B cell (primary cell): ENCODE measurements around the gene HLA-DMA. TPM values are rescaled to one million over a fixed set of nuclear protein-coding genes. Genes with fewer than 3 reads are reported as not detected.
"Not testable (repeated sequence)": the region's sequence is repeated elsewhere in the genome, so short reads cannot be mapped to it uniquely, and the experiment has no call there.

ENCODE experiments used
- ATAC-seq: fragments of 200-7000 bp; cut with Tn5 transposase; one replicate; pipeline ENCODE4 v1.10.0; 2021; ENCODE audit warnings: low read depth, mild to moderate bottlenecking, moderate number of reproducible peaks, moderate library complexity
- CTCF ChIA-PET: fragments of 350-600 bp; sonication (Branson Sonifier 250); formaldehyde crosslinking; loops from one replicate; lab custom pipeline; 2021; ENCODE audit warnings: antibody characterized with exemption, inconsistent platforms; lab: Charles Lee
- POLR2A ChIA-PET: fragments of 350-600 bp; sonication (Branson Sonifier 250); formaldehyde crosslinking; loops from one replicate; lab custom pipeline; 2021; ENCODE audit warnings: antibody characterized with exemption; lab: Charles Lee
- DNase-seq: peaks from one replicate; pipeline ENCODE4 v3.0.0; 2013
- H2AFZ ChIP-seq: 2 replicates; pipeline ENCODE4 v1.6.1; 2012; ENCODE audit warnings: mild to moderate bottlenecking, low read depth, low read length; ENCODE audit not compliant: insufficient read depth, poor library complexity, severe bottlenecking
- H3K27ac ChIP-seq, 2 donors: 1 replicate in 1 of 2; 2 replicates in 1 of 2; pipeline ENCODE4 v1.5.1; 2012 to 2013; ENCODE audit warnings: low read length in 2 of 2, mild to moderate bottlenecking in 2 of 2, moderate library complexity in 1 of 2
- H3K27me3 ChIP-seq, 4 experiments: fragments of 200-600 bp in 1 of 4; sonication (generic) in 1 of 4; replicated peaks in 1 of 4; 1 replicate in 2 of 4; 2 replicates in 2 of 4; pipeline versions ENCODE4 v1.6.1 to v1.7.0; 2013 to 2016; ENCODE audit warnings: low read length in 3 of 4, mild to moderate bottlenecking in 2 of 4, mixed read lengths in 1 of 4, moderate library complexity in 1 of 4; ENCODE audit not compliant: insufficient read depth in 4 of 4, control insufficient read depth in 3 of 4; ENCODE audit errors: control extremely low read depth in 1 of 4
- H3K36me3 ChIP-seq, 2 experiments: replicated peaks in 1 of 2; 1 replicate in 1 of 2; 2 replicates in 1 of 2; pipeline versions ENCODE4 v1.6.1 to v1.7.1; 2013; ENCODE audit warnings: low read length in 1 of 2; ENCODE audit not compliant: insufficient read depth in 2 of 2, control insufficient read depth in 1 of 2; ENCODE audit errors: control extremely low read depth in 1 of 2, extremely low read depth in 1 of 2
- H3K4me1 ChIP-seq, 2 donors: fragments of 200-600 bp in 1 of 2; sonication (generic) in 1 of 2; 1 replicate in 1 of 2; 2 replicates in 1 of 2; pipeline versions ENCODE4 v1.5.1 to v1.6.1; 2013 to 2017; ENCODE audit warnings: low read length in 2 of 2; ENCODE audit not compliant: control insufficient read depth in 2 of 2, insufficient read depth in 2 of 2
- H3K4me2 ChIP-seq: replicated peaks from 2 replicates; pipeline ENCODE3; 2012; ENCODE audit warnings: mild to moderate bottlenecking, low read depth, low read length; ENCODE audit not compliant: poor library complexity, severe bottlenecking
- H3K4me3 ChIP-seq, 5 experiments: fragments of 200-600 bp in 1 of 5; sonication (generic) in 1 of 5; 1 replicate in 3 of 5; 2 replicates in 2 of 5; pipeline versions ENCODE4 v1.5.1 to v1.7.0; 2011 to 2016; ENCODE audit warnings: low read length in 4 of 5, mild to moderate bottlenecking in 4 of 5, low read depth in 2 of 5, control low read depth in 1 of 5, moderate library complexity in 1 of 5; ENCODE audit not compliant: insufficient read depth in 1 of 5; ENCODE audit errors: control extremely low read depth in 1 of 5, extremely low read depth in 1 of 5
- H3K79me2 ChIP-seq: fragments of 200-600 bp; sonication (generic); one replicate; pipeline ENCODE4 v1.6.0; 2016; ENCODE audit warnings: low read length; ENCODE audit not compliant: control insufficient read depth, insufficient read depth
- H3K9ac ChIP-seq: fragments of 200-600 bp; sonication (generic); 2 replicates; pipeline ENCODE4 v1.6.1; 2017; ENCODE audit warnings: mild to moderate bottlenecking, low read length, moderate library complexity
- H3K9me3 ChIP-seq, 3 donors: one replicate each; pipeline versions ENCODE4 v1.6.1 to v1.7.1; 2013; ENCODE audit warnings: low read length in 2 of 3; ENCODE audit not compliant: control insufficient read depth in 2 of 3, insufficient read depth in 1 of 3; ENCODE audit errors: control extremely low read depth in 1 of 3
- H4K20me1 ChIP-seq: 2 replicates; pipeline ENCODE4 v1.6.0; 2012; ENCODE audit warnings: mild to moderate bottlenecking, low read length; ENCODE audit not compliant: insufficient read depth, control insufficient read depth, poor library complexity, severe bottlenecking
- H3K27ac Mint-ChIP-seq: one replicate; pipeline ENCODE4 v1.8.0; 2021; ENCODE audit warnings: mixed read lengths
- H3K27me3 Mint-ChIP-seq: one replicate; pipeline ENCODE4 v1.8.0; 2021; ENCODE audit warnings: mixed read lengths
- H3K4me1 Mint-ChIP-seq: one replicate; pipeline ENCODE4 v1.8.0; 2021; ENCODE audit warnings: mixed read lengths
- H3K4me3 Mint-ChIP-seq: one replicate; pipeline ENCODE4 v1.8.0; 2021; ENCODE audit warnings: mixed read lengths
- H3K9me3 Mint-ChIP-seq: one replicate; pipeline ENCODE4 v1.8.0; 2022; ENCODE audit warnings: mixed read lengths; ENCODE audit not compliant: insufficient read depth
- CTCF ChIP-seq: fragments of 200-600 bp; IDR thresholded peaks from one replicate; pipeline ENCODE4 v1.8.0; 2022; ENCODE audit warnings: antibody characterized with exemption, mild to moderate bottlenecking
- EZH2 ChIP-seq: IDR thresholded peaks from 2 replicates; pipeline ENCODE4 v1.6.1; 2012; ENCODE audit warnings: borderline replicate concordance, low read depth, mild to moderate bottlenecking, moderate library complexity, low read length; ENCODE audit not compliant: insufficient read depth, poor library complexity, severe bottlenecking
- WGBS: methylation state at CpG from one replicate; pipeline ENCODE4 v1.1.5; 2013; ENCODE audit warnings: missing lambda C conversion rate; ENCODE audit not compliant: insufficient coverage; 5-methylcytosine and 5-hydroxymethylcytosine counted together
- intact Hi-C: fragments of 100-400 bp; cut with micrococcal nuclease; formaldehyde crosslinking; loops from one replicate; pipeline ENCODE4 v1.10.0; 2022
- polyA plus RNA-seq: library from polyadenylated mRNA; depleted of rRNA; stranded (reverse); fragments of >200 nt; gene quantifications from 2 replicates; pipeline ENCODE4 v1.2.3, GENCODE V29; 2012
- total RNA-seq, 2 donors: library from RNA; stranded (reverse); fragments of 120-200 nt in 1 of 2; gene quantifications; 1 replicate in 1 of 2; 2 replicates in 1 of 2; pipeline versions ENCODE4 v1.2.3 to v1.2.4, GENCODE V29; 2013 to 2022

HLA-DMA gene
- total and polyA plus RNA-seq, 2 donors (not counting 1 experiment from before 2014, with no cell fraction given): 558 to 925 TPM

DNA sequence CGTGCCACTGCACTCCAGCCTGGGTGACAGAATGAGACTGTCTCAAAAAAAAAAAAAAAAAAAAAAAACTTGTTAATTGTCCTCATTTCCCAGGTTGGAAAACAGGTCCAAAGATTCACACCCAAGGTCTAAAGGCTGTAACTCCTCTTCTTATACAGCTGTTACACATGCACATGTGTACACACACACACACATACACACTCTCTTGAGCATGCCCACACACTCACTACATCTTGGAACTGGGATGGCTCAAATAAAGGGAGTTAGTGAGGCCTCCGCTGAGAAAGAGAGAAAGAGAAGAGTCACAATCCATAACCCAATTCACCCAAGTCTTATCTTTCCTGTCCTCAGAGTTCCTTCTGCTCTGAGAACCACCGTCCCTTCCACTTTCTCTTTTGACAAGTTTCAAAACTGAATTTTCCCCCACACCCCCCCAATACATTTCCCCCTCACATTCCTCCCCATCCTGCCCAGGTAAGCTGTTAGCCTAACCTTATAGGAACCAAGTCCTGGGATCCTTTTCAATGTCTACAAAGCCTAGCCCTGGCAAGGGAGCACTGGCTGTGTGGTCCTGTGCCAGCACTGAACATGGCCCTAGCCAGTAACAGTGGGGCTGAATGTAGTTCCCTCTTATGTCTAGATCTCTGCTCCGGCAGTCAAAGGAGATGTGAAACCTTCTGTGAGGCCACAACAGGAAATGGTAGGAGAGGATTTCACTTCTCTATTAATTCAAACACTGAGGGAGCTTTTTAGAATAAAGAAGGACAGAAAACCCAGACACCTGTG, 8.8 kb downstream of the HLA-DMA start:
- peak overlapping the region; percentile 99 for H3K27ac Mint-ChIP-seq
- peak overlapping the region; percentile 81 for H3K4me2 ChIP-seq

DNA sequence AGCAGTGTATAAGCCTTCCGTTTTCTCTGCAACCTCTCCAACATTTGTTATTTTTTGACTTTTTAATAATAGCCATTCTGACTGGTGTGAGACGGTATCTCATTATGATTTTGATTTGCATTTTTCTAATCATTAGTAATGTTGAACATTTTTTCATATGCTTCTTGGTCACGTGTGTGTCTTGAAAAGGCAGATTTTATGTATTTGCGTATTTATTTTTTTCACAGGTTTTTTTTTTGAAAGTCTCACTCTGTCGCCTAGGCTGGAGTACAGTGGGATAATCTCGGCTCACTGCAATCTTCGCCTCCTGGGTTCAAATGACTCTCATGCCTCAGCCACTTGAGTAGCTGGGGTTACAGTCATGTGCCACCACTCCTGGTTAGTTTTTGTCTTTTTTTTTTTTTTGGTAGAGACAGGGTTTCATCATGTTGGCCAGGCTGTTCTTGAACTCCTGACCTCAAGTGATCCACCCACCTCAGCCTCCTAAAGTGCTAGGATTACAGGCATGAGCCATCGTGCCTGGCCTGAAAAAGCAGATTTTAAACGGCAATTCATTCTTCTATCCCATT, 10.3 kb downstream of the HLA-DMA start:
- peaks cover 77% of the 10 kb centered on the region for H3K4me1 Mint-ChIP-seq
- H4K20me1 ChIP-seq, H3K9me3 ChIP-seq, H3K27me3 Mint-ChIP-seq, H3K27me3 ChIP-seq, H3K9me3 Mint-ChIP-seq, ATAC-seq, H2AFZ ChIP-seq: not testable (repeated sequence)
- peak; percentile 14 for DNase-seq
- peaks cover 0 to 18% of the 10 kb centered on the region in 2 experiments for H3K36me3 ChIP-seq
- peak overlapping the region; percentile 99 for H3K27ac Mint-ChIP-seq
- POLR2A ChIA-PET: interaction anchor here (0.9 to 7.4 kb wide), 9 partner anchors 10 to 99 kb away, joined by 4 to 326 read pairs (median 17); partner anchors contain the start of genes BRD2, HLA-DMA, PSMB8 and PSMB9
- H3K27ac ChIP-seq: peak overlapping the region; percentile 97 to 98
- H3K79me2 ChIP-seq: peaks cover 68% of the 10 kb centered on the region
- CTCF ChIA-PET: interaction anchor here (1.3 to 15.8 kb wide), 10 partner anchors 9 to 104 kb away, joined by 3 to 462 read pairs (median 34); partner anchors contain the start of genes BRD2, HLA-DMA, PSMB9 and TAP1
- peak overlapping the region; percentile 81 for H3K4me2 ChIP-seq
- intact Hi-C loops: loop anchor here (5.0 to 10.0 kb wide), 4 partner anchors 128 to 670 kb away; partner anchors contain the start of gene HLA-DOB
- peak overlapping the region; percentile 96 for H3K4me3 Mint-ChIP-seq
- H3K4me3 ChIP-seq: peak overlapping the region in 1 of 5 experiments; percentile 35
- peak overlapping the region; percentile 58 for H3K9ac ChIP-seq
- 72% methylated on average over 5 of the region's 9 CpGs for WGBS
- peaks cover 66 to 82% of the 10 kb centered on the region in 2 donors for H3K4me1 ChIP-seq

More for the DNA sequence above, 8.8 kb downstream of the HLA-DMA start:
- H3K4me3 Mint-ChIP-seq: peak overlapping the region; percentile 96
- CTCF ChIA-PET: interaction anchor here (0.7 to 15.8 kb wide), 12 partner anchors 9 to 305 kb away, joined by 3 to 462 read pairs (median 10); partner anchors contain the start of genes BRD2, HLA-DMA, PSMB9 and TAP2
- Histone ChIP-seq H3K36me3 (peaks cover 0 to 14% of the 10 kb centered on the region in 2 experiments), H4K20me1 (no peaks in the 10 kb centered on the region), H3K4me1 (peaks cover 68 to 83% of the 10 kb centered on the region in 2 donors), H3K27me3 (no peaks in the 10 kb centered on the region), H3K27ac (peak overlapping the region; percentile 97 to 98), H3K9me3 (no peaks in the 10 kb centered on the region), H3K9ac (peak overlapping the region; percentile 58), H2AFZ (peak overlapping the region; percentile 38), H3K79me2 (peaks cover 68% of the 10 kb centered on the region), H3K4me3 (peak overlapping the region; percentile 51 to 80 (median 59))
- ATAC-seq (peak; percentile 51), DNase-seq (peak; percentile 92)
- intact Hi-C loops: loop anchor here (1.0 to 10.0 kb wide), 6 partner anchors 24 to 672 kb away; partner anchors contain the start of genes BRD2 and HLA-DOB
- no peak for TF ChIP-seq EZH2
- no peak for TF ChIP-seq CTCF
- no peaks in the 10 kb centered on the region for H3K27me3 Mint-ChIP-seq
- POLR2A ChIA-PET: interaction anchor here (0.6 to 7.4 kb wide), 20 partner anchors 8 to 1381 kb away, joined by 3 to 326 read pairs (median 6); partner anchors contain the start of genes BRD2, HLA-DMA, HLA-DPB1 and PSMB8
- peaks cover 80% of the 10 kb centered on the region for H3K4me1 Mint-ChIP-seq
- 0% methylated on average over 2 of the region's 4 CpGs for WGBS
- no peaks in the 10 kb centered on the region for H3K9me3 Mint-ChIP-seq
